Uterus (tissue), 2 donors: ENCODE data around the gene NECTIN2.

Experiments used
- POLR2A ChIP-seq, 2 donors: fragments of 450-650 bp; IDR thresholded peaks; one replicate each; pipeline ENCODE4 v1.6.1; 2016; ENCODE audit warnings: antibody characterized with exemption in 2 of 2, mild to moderate bottlenecking in 1 of 2, moderate library complexity in 1 of 2
- TF ChIP-seq, protein P1 (sequence below), 4 experiments: fragments of 200-600 bp in 2 of 4; fragments of 450-650 bp in 2 of 4; sonication (generic) in 2 of 4; IDR thresholded peaks; one replicate each; pipeline ENCODE4 v1.5.1; 2016 to 2019; ENCODE audit warnings: antibody characterized with exemption in 4 of 4, mild to moderate bottlenecking in 2 of 4, moderate library complexity in 1 of 4

GRCh38 chr19:44822177-44822576 is 23.9 kb upstream of the NECTIN2 start:
- TF ChIP-seq, protein P1, sequence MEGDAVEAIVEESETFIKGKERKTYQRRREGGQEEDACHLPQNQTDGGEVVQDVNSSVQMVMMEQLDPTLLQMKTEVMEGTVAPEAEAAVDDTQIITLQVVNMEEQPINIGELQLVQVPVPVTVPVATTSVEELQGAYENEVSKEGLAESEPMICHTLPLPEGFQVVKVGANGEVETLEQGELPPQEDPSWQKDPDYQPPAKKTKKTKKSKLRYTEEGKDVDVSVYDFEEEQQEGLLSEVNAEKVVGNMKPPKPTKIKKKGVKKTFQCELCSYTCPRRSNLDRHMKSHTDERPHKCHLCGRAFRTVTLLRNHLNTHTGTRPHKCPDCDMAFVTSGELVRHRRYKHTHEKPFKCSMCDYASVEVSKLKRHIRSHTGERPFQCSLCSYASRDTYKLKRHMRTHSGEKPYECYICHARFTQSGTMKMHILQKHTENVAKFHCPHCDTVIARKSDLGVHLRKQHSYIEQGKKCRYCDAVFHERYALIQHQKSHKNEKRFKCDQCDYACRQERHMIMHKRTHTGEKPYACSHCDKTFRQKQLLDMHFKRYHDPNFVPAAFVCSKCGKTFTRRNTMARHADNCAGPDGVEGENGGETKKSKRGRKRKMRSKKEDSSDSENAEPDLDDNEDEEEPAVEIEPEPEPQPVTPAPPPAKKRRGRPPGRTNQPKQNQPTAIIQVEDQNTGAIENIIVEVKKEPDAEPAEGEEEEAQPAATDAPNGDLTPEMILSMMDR (IDR thresholded peaks at IDR 0.05) = no peak
- no peak for TF ChIP-seq POLR2A (IDR thresholded peaks at IDR 0.05)
